Measurements from ENCODE around the gene DAPL1.
"Not testable (repeated sequence)": the region's sequence is repeated elsewhere in the genome, so short reads cannot be mapped to it uniquely, and the experiment has no call there.

Gene DAPL1

DNA sequence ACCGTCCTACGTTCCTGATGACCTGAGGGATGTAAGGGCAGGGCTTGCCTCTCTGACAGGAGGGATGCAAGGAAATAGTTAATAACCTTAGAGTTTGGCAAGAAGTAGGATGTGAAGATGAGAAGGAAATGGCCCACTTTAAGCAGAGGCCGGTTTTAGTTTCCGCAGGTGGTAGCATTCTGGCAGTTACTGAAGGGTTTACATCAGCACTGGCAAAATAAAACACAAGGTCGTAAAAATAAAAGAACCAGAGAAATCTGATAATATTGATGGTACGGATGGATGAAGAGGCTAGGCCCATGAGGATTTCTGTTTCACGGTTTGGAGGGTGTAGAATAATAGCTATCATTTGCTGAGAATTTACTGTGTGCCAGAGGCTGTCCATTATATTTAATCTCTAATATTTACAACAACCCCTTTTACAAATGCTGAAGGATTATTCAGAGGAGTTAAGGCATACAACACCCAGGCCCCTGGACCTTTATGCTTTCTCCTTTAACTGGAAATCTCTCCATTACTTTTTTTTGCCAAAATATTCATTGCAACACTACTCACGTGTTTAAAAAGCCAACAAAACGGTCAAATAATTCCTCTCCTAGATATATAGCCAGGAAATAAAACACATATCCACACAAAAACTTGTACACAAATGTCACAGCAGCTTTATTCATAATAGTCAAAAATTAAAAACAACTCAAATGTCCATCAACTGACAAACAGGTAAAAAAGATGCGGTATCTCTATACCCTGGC, 28.5 kb downstream of the DAPL1 start:
- no peak for FAIRE-seq

DNA sequence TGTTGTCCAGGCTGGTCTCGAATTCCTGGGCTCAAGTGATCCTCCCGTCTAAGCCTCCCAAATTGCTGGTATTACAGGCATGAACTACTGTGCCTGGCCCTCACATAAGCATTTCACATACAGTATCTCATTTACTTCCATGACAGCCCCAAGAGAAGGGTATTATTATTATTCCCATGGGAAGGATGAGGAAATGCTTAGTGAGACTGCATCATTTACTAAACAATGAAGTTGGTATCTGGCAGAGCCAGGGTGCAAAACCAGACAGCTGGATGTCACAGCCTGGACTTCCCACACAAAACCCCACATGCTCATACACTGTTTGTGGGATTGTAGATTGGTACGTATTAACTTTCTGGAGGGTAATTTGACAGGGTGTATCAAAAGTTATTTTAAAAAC, 29.9 kb downstream of the DAPL1 start:
- FAIRE-seq = no peak

DNA sequence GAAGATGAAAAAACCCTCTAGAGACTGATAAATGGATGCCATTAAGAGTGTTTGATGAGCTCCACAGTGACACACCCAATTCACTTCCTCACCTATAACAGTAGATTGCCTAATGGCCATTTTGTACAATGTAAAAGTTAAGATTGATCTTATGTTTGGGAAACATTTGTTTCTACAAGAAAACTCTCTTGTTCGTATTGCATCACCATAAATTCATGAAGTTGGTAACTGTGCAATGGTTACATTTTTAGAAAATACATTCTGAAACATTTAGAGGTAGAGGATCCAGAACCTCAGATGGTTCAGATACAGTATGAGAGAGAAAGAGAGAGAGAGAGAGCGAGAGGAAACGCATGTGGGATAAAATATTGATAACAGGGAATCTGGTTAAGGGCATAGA, 31.8 kb downstream of the DAPL1 start:
- no peak for FAIRE-seq

DNA sequence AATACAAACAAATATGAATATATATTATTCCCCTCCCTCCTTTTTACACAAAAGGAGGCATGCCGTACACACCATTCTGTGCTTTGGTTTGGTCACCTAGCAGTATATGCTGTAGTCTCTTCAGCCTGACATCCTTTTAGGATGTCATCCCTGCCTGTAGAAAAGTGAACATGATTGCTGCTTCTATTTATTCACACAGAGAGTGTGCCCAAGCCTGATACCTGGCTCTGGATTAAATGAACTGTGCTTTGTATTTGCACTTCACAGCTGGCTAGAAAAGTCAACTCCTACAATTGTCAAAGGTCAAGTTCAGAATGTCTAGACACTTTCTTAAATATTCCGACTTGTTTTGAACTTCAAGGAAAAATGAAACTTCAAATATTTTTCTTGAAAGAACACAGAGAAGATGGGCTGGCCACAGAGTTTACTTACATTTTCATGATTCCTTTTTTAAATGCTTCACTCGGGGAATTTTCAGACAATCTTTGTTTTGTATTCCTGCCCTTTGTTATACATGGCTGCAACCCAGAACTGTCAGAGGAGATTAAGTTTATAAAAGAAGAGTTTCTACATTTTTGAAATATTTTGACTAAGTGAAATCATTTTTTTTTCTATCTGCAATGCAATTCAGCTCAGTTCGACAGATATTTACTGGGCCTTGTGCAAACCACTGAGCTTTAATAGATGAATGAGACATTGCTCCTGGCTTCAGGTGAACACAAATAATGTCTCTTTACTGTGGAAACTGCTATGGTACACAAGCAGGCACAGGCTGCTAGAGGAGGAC, 33.5 kb downstream of the DAPL1 start:
- no peak for FAIRE-seq

DNA sequence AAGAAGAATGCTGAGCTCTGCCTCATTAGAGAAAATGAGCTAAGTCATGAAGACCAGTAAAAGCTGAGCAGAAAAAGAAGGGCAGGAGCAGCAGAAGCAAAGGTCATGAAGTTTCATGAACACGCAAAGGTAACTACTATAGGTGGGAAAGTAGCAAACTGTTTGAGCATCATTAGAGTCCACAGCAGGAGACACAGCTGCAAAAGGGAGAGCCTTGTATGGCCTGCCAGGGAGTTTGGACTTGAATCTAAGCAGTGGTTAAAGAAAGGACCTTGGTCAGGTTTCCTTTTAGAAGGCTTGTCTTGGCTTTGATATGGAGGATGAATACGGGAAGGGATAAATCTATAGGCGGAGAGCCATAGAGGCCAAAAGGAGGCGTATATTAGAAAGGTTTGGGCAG, 34.0 kb downstream of the DAPL1 start:
- no peak for FAIRE-seq

DNA sequence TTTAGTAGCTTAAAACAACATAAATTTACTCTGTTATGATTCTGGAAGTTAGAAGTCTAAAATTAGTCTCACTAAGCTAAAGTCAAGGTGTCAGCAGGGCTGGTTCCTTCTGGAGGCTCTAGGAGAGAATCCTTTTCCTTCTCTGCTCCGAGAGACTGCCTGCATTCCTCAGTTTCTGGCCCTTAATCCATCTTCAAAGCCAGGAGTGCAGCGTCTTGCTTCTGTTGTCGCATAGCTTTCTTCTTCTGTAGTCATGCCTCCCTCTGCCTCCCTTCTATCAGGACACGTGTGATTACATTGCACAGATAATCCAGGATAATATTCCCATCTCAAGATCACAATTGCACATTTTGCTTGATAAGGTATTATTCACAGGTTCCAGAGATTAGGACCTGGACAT, 35.1 kb downstream of the DAPL1 start:
- FAIRE-seq = no peak

DNA sequence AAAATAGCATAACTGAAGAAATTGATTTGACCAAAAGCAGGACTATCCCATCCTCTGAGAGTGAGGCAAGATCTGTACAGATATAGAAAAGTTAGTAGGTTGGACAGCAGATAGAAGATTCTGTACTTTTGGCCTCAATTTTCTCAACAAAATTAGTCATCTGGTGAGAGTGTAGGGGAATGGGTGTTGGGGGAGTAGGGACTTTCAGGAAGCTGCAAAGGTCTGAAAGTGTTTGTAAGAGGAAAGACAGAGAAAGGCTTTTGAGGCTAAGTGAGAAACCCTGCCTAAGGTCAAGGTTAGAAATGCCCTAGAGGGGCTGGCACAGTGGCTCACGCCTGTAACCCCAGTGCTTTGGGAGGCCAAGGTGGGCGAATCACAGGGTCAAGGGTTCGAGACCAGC, 40.3 kb downstream of the DAPL1 start:
- FAIRE-seq = no peak

DNA sequence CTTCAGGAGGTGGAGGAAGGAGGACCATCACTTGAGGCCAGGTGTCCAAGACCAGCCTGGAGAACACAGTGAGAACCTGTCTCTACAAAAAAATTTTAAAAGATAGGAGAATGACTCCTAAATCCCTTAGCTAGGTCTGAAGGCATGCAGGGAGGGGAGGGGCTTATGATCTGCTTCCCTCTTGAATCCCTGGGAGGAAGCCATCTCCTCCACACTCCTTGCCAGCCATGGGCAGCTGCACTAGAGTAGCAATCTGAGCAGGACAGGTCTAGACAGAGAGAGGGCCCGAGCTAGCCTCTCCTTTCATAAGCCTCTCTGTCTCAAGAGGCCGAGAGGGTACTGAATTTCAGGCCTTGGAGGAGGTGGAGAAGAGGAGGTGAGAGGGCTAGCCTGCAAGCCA, 42.5 kb downstream of the DAPL1 start:
- FAIRE-seq = no peak

DNA sequence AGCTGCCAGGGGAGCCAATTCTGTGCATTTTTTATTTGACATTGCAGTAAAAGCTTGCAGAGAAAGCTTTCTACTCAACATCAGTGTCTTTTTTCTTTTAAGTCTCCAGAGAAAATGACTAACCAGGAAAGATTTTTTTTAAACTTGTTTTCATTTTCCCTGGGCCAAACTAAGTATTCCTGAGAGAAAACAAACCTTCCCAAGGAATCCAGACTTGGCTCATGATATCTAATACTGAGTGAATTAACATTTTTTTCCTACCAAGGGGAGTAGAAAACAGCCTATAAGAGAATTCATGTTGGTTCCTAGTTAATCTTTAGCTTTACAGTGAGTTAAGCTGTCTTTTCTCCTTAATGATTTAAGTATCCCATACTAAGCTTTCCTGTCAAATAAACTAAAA, 46.7 kb downstream of the DAPL1 start:
- FAIRE-seq = no peak

DNA sequence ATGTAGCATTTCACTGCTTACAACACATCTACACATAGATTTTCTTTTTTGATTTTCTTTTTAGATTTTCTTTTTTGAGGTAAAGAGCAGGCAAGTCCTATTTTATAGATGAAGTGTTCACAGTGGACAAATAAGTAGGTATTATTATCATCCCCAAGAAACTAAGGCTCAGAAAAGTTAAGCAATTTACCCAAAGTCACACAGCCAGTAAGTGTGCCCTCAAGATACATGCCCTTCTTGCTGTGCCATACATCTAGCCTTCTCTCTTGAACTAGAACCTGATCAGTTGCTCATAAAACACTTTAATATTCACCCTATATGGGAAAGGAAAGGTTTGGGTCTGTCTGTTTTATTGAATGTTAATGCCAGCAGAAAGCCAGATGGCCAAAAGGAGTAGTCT, 50.3 kb downstream of the DAPL1 start:
- no peak for FAIRE-seq

DNA sequence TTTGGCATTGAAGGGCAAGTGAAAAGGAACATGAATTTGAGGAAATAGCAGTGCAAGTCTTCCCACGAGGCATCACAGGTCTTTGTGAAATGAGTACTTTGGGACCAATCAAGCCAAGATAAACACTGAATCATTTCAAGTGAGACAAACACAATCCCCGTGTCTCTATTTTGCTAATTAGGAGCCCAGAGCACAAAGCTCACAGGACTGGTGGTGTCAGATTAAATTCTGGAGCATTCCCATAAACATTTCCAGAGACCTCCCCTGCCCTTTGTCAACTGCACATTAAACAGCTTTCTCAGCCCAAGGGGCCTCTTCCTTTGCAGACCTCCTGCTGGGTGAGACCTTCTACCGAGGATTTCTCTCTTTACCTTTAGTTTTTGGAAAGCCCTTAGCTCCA, 50.7 kb downstream of the DAPL1 start:
- no peak for FAIRE-seq

DNA sequence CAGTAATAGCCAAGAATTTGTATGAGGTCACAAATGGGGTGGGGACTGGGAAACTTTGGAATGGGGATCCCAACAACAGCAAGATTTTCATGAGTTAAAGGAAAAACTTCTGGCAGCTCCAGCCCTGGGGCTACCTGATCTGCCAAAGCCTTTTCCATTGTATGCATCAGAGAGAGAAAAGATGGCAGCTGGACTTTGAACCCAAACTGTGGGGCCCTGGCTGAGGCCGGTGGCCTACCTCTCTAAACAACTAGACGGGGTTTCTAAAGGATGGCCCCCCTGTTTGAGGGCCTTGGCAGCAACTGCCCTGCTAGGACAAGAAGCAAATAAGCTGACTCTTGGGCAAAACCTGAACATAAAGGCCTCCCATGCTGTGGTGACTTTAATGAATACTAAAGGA, 52.4 kb downstream of the DAPL1 start:
- not testable (repeated sequence) for FAIRE-seq

DNA sequence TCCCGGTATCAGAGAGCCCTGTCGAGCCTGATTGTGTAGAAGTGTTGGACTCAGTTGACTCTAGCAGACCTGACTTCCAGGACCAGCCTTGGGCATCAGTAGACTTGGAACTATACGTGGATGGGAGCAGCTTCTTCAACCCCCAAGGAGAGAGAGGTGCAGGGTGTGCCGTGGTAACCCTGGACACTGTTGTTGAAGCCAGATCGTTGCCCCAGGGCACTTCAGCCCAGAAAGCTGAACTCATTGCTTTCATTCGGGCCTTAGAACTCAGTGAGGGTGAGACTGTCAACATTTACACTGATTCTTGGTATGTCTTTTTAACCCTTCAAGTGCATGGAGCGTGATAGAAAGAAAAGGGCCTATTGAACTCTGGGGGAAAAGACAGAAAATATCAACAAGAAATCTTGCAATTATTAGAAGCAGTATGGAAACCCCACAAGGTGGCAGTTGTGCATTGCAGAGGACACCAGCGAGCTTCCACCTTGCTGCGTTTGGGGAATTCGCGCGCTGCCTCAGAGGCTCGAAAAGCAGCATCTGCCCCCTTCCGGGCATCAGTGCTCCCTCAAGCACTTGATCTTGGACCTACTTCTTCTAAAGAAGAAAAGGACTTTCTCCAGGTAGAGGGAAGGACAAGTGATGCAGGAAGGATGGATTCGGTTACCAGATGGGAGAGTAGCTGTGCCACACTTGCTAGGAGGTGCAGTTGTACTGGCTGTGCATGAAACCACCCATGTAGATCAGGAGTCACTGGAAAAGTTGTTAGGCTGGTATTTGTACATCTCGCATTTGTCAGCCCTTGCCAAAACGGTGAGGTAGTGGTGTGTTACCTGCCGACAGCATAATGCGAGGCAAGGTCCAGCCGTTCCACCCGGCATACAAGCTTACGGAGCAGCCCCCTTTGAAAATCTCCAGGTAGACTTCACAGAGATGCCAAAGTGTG, 53.2 kb downstream of the DAPL1 start:
- FAIRE-seq = not testable (repeated sequence)

DNA sequence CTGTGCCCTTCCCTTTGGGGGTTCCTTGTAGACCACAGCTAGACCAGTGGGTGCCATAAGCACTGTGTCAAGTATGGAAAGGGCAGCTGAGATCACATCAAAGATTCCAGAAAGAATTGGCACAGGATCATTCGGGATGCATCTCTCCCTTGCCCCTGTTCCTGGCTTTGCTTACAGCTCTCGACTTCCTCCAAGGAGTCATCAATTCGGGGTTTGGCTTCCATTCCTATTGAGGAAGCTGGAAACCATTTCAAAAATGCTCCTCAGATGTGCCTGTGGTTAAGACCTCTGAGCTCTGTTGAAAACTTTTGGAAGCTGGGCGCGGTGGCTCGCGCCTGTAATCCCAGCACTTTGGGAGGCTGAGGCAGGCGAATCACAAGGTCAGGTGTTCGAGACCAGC, 65.1 kb downstream of the DAPL1 start:
- not testable (repeated sequence) for FAIRE-seq

DNA sequence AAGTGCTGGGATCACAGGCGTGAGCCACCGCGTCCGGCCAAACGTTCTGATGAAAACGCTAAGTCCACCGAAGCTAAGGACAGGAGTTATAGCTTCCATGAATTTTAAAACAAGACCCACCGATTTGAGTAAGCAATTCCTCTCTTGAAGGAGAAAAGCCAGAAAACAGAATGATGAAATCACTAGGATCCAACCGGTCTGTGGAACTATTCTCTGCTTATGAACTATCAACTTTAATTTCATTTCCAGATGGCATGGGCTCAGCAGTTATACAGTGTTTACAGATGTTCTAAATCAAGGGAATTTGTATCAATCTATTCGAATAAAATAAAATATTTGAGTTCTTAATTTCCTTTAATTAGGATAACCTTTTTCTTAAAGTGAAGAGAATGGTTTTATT, 66.5 kb downstream of the DAPL1 start:
- FAIRE-seq = not testable (repeated sequence)

DNA sequence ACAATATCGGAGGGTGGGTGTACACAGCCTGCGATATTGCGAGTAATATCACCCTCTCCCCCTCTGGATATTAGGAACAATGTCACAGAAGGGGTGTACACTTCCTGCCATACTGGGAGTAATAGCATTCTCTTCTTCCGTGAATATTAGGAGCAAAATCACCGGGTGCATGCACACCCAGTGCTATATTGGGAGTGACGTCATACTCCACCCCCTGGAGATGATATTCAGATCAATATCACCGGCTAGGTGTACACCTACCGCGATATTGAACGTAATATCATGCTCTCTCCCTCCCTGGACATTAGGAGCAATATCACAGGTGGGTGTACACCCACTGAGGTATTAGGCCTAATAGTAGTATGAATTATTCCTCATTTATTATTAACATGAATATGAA, 70.4 kb downstream of the DAPL1 start:
- not testable (repeated sequence) for FAIRE-seq

Measured in A204.1 (cell line).